ENCODE results near the gene ALCAM.

Gene ALCAM

DNA sequence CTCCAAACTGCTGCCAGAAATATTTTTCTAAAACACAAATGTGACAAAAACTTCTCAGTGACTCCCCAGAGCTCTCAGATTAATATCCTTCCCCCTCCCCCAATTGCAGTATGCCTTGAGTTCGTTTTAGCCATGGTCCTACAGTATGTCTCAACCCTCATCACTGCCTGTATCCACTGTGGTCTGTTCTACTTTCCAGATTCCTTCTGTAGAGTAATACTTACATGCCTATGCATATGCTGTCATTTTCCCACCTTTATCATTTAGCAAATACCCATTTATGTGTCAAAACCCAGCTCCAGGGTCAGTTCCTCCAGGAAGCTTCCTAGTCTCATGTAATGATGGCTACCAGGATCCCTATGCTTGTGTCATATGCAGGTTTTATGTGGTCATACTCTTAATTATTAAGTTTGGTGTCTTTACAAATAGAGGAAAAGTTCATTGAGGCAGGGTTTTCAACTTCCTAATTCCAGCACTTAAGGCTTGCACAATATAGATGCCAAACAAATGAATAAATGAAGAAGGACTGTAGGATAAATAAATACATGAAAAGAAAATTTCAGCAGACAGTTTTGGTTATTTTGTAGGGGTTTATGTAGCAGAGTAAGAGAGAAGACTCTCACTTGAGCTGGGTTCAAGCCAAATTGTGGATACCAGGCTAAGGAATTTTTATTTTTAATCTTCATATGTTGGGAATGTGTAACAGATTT, 170.8 kb downstream of the ALCAM start:
- in situ Hi-C loops (cut with MboI; ENCODE audit: low pct_unique_long_range_greater_than_20kb, low sequenced_read_pairs, unreplicated experiment): loop anchor here (25.0 kb wide), 1 partner anchor 1075 kb away; no protein-coding TSS in a partner anchor
- no peak for TF ChIP-seq CTCF (IDR thresholded peaks at IDR 0.05; ENCODE audit: extremely low read depth, insufficient read depth, missing control alignments)

DNA sequence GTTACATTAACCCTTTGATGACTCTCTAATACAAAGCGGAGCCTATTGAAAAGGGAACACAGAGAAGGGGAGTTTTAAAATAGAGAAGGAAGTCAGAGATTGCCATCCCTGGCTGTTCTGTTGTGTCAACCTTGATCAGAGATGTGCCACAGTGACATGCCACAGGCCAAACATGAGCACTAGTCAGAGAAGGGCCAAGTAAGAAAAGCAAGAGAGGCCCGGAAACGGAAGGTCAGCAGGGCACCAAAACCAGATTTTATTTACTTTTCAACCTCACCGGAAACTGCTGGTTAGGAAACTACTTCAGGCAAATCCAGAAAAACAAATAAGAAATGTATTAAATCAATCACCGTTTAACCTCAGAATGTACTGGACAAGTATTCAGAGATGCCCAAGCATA, 171.8 kb downstream of the ALCAM start:
- in situ Hi-C loops (cut with MboI; ENCODE audit: low pct_unique_long_range_greater_than_20kb, low sequenced_read_pairs, unreplicated experiment): loop anchor here (25.0 kb wide), 1 partner anchor 1074 kb away; no protein-coding TSS in a partner anchor
- no peak for TF ChIP-seq CTCF (IDR thresholded peaks at IDR 0.05; ENCODE audit: extremely low read depth, insufficient read depth, missing control alignments)
- no peak for DNase-seq (ENCODE audit: low spot score)

More for the DNA sequence above, 170.8 kb downstream of the ALCAM start:
- no peak for DNase-seq (ENCODE audit: low spot score)

GRCh38 chr3:105539897-105540296, 173.2 kb downstream of the ALCAM start:
- DNase-seq (ENCODE audit: low spot score): no peak

DNA sequence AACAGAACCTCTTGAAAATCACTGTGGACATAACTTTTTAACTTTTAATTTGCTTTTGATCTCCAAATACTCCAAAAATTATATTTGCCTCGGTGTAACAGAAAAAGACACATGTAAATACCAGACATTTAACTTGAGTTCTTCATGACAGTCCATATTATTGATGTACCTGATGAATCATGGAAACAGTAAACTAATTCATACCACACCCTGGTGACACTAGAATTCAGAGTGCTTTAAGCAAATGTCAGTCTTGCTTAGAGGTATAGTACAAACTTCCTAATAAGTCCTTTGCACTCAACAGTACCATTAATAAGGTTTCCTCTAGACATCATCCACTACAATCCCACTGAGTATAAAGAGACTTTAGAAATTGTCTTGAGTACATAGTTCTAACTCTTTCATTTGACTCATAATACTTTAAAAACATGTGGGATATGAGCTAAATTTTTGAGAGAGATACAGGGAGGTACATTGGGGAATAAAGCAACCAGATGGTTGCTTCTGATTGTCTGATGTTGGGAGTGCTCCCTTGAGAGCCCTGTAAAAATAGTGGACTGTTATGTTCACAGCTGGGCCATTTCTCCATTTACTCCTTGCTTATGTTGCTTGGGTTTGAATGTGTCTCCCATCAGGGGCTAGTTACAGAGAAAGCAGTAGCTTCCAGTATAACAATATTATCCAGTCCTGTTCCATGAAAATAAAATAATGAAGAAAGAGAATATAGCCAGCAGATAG, 175.7 kb downstream of the ALCAM start:
- in situ Hi-C loops (cut with MboI; ENCODE audit: low pct_unique_long_range_greater_than_20kb, low sequenced_read_pairs, unreplicated experiment): loop anchor here (25.0 kb wide), 1 partner anchor 1070 kb away; no protein-coding TSS in a partner anchor
- TF ChIP-seq CTCF (IDR thresholded peaks at IDR 0.05; ENCODE audit: extremely low read depth, insufficient read depth, missing control alignments): no peak
- DNase-seq (ENCODE audit: low spot score): no peak

More at GRCh38 chr3:105539897-105540296, 173.2 kb downstream of the ALCAM start:
- in situ Hi-C loops (cut with MboI; ENCODE audit: low pct_unique_long_range_greater_than_20kb, low sequenced_read_pairs, unreplicated experiment): loop anchor here (25.0 kb wide), 1 partner anchor 1072 kb away; no protein-coding TSS in a partner anchor
- no peak for TF ChIP-seq CTCF (IDR thresholded peaks at IDR 0.05; ENCODE audit: extremely low read depth, insufficient read depth, missing control alignments)

GRCh38 chr3:105545051-105545450, 178.3 kb downstream of the ALCAM start:
- no peak for TF ChIP-seq CTCF (IDR thresholded peaks at IDR 0.05; ENCODE audit: extremely low read depth, insufficient read depth, missing control alignments)
- in situ Hi-C loops (cut with MboI; ENCODE audit: low pct_unique_long_range_greater_than_20kb, low sequenced_read_pairs, unreplicated experiment): loop anchor here (25.0 kb wide), 1 partner anchor 1067 kb away; no protein-coding TSS in a partner anchor
- DNase-seq (ENCODE audit: low spot score): no peak

DNA sequence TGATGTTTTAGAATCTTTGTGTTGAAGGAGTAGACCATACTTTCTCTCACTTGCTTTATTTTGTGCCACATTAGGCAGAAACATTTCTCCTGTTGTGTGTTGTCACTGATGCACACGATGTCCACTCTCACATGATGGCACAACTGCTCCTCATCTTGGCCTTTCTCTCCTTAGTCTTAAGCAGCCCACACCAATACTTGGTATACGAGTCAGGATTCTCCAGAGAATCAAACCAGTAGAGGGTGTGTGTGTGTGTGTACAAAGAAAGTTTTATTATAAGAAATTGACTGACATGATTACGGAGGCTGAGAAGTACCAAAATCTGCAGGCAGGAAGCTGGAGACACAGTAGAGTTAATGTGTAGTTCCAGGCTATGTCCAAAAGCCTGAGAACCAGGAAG, 187.1 kb downstream of the ALCAM start:
- no peak for DNase-seq (ENCODE audit: low spot score)
- no peak for TF ChIP-seq CTCF (IDR thresholded peaks at IDR 0.05; ENCODE audit: extremely low read depth, insufficient read depth, missing control alignments)
- in situ Hi-C loops (cut with MboI; ENCODE audit: low pct_unique_long_range_greater_than_20kb, low sequenced_read_pairs, unreplicated experiment): no loop called here
